SK-N-SH (cell line): ENCODE measurements around the gene NT5DC2.

Experiments used
- CTCF ChIP-seq: fragments of 200-600 bp; sonication (generic); IDR thresholded peaks from 2 replicates; pipeline ENCODE4 v1.6.1; 2017; ENCODE audit warnings: antibody characterized with exemption, mild to moderate bottlenecking, moderate library complexity
- EP300 ChIP-seq, 2 experiments: IDR thresholded peaks; 2 replicates each; pipeline versions ENCODE4 v1.4.0 to v1.6.1; 2012; ENCODE audit warnings: borderline replicate concordance in 1 of 2, low read depth in 1 of 2, low read length in 1 of 2
- EZH2phosphoT487 ChIP-seq: fragments of 200-600 bp; sonication (generic); IDR thresholded peaks from 2 replicates; pipeline ENCODE4 v1.6.1; 2017; ENCODE audit warnings: low read depth, mixed run types, mild to moderate bottlenecking, antibody characterized with exemption, moderate library complexity, borderline replicate concordance
- FOXM1 ChIP-seq: IDR thresholded peaks from 2 replicates; pipeline ENCODE4 v1.4.0; 2012; ENCODE audit warnings: low read depth, mild to moderate bottlenecking
- MAX ChIP-seq: IDR thresholded peaks from 2 replicates; pipeline ENCODE4 v1.4.0; 2012; ENCODE audit warnings: low read depth
- MXI1 ChIP-seq: IDR thresholded peaks from 2 replicates; pipeline ENCODE4 v1.6.1; 2012; ENCODE audit warnings: mild to moderate bottlenecking, low read depth, low read length, improper control_type of control experiment
- POLR2AphosphoS5 ChIP-seq: IDR thresholded peaks from 2 replicates; pipeline ENCODE4 v1.6.1; 2012; ENCODE audit warnings: low read depth, low read length
- RFX5 ChIP-seq: IDR thresholded peaks from 2 replicates; pipeline ENCODE4 v1.6.1; 2012; ENCODE audit warnings: mild to moderate bottlenecking, improper control_type of control experiment, low read length
- TF ChIP-seq, protein P1 (sequence below): IDR thresholded peaks from 2 replicates; pipeline ENCODE4 v1.6.1; 2012; ENCODE audit warnings: mild to moderate bottlenecking, low read depth, low read length, moderate library complexity
- TF ChIP-seq, protein P2 (sequence below): fragments of 150-350 bp; IDR thresholded peaks from 2 replicates; pipeline ENCODE4 v1.6.1; 2016; ENCODE audit warnings: mild to moderate bottlenecking, low read depth, low read length

DNA sequence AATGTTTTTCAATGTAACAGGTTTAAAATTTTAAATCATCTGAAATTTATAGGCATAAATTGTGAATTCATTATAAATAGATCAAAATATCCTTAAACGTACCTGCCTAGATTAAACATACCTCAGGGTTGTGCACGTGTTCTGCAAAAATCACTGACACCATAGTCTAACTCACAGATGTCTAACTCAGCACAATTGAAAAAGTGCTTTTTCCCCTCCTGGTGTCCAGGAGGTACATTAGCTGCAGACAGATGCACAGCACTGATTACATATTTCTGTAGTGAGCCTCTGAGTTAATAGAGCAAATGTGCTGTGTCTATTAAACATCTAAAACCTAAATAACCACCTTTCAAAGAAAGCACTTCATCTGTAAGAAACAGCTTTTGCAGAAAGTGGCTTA, 13.5 kb upstream of the NT5DC2 start:
- TF ChIP-seq CTCF (no peak), RFX5 (no peak), FOXM1 (no peak), MAX (no peak), POLR2AphosphoS5 (no peak), EZH2phosphoT487 (no peak), EP300 (IDR thresholded peaks at IDR 0.05; ENCODE audit: borderline replicate concordance in 1 of 2, low read depth in 1 of 2, low read length in 1 of 2) (no peak), MXI1 (peak; percentile 87; the same call in 1 of the 2 replicates)
- TF ChIP-seq, protein P1, sequence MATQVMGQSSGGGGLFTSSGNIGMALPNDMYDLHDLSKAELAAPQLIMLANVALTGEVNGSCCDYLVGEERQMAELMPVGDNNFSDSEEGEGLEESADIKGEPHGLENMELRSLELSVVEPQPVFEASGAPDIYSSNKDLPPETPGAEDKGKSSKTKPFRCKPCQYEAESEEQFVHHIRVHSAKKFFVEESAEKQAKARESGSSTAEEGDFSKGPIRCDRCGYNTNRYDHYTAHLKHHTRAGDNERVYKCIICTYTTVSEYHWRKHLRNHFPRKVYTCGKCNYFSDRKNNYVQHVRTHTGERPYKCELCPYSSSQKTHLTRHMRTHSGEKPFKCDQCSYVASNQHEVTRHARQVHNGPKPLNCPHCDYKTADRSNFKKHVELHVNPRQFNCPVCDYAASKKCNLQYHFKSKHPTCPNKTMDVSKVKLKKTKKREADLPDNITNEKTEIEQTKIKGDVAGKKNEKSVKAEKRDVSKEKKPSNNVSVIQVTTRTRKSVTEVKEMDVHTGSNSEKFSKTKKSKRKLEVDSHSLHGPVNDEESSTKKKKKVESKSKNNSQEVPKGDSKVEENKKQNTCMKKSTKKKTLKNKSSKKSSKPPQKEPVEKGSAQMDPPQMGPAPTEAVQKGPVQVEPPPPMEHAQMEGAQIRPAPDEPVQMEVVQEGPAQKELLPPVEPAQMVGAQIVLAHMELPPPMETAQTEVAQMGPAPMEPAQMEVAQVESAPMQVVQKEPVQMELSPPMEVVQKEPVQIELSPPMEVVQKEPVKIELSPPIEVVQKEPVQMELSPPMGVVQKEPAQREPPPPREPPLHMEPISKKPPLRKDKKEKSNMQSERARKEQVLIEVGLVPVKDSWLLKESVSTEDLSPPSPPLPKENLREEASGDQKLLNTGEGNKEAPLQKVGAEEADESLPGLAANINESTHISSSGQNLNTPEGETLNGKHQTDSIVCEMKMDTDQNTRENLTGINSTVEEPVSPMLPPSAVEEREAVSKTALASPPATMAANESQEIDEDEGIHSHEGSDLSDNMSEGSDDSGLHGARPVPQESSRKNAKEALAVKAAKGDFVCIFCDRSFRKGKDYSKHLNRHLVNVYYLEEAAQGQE, result no peak
- TF ChIP-seq, protein P2, sequence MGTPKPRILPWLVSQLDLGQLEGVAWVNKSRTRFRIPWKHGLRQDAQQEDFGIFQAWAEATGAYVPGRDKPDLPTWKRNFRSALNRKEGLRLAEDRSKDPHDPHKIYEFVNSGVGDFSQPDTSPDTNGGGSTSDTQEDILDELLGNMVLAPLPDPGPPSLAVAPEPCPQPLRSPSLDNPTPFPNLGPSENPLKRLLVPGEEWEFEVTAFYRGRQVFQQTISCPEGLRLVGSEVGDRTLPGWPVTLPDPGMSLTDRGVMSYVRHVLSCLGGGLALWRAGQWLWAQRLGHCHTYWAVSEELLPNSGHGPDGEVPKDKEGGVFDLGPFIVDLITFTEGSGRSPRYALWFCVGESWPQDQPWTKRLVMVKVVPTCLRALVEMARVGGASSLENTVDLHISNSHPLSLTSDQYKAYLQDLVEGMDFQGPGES, result no peak
